Vagina (tissue), 2 donors: ENCODE results near the gene MTRFR. TPM values are rescaled to one million over a fixed set of nuclear protein-coding genes. Genes with fewer than 3 reads are reported as not detected.
"Not testable (repeated sequence)": the region's sequence is repeated elsewhere in the genome, so short reads cannot be mapped to it uniquely, and the experiment has no call there.

Experiments
- DNase-seq, 2 donors: peaks; one replicate each; pipeline ENCODE4 v3.0.0-alpha.2; 2017; ENCODE audit errors: extremely low spot score in 2 of 2
- H3K27ac ChIP-seq: fragments of 200-600 bp; sonication (generic); one replicate; pipeline ENCODE4 v1.5.1; 2019
- H3K27me3 ChIP-seq: fragments of 200-600 bp; sonication (generic); one replicate; pipeline ENCODE4 v1.5.1; 2019
- H3K36me3 ChIP-seq, 2 donors: fragments of 200-600 bp; sonication (generic); one replicate each; pipeline ENCODE4 v1.5.1; 2017 to 2019
- H3K4me1 ChIP-seq: fragments of 200-600 bp; sonication (generic); one replicate; pipeline ENCODE4 v1.5.1; 2019
- H3K4me3 ChIP-seq, 2 donors: fragments of 200-600 bp; sonication (generic); 1 replicate in 1 of 2; 2 replicates in 1 of 2; pipeline ENCODE4 v1.5.1; 2016 to 2019
- H3K9me3 ChIP-seq: fragments of 200-600 bp; sonication (generic); one replicate; pipeline ENCODE4 v1.5.1; 2019
- CTCF ChIP-seq, 3 experiments: fragments of 450-650 bp in 2 of 3; fragments of 200-600 bp in 1 of 3; sonication (generic) in 1 of 3; IDR thresholded peaks; one replicate each; pipeline ENCODE4 v1.5.1; 2017 to 2019; ENCODE audit warnings: antibody characterized with exemption in 3 of 3, mild to moderate bottlenecking in 2 of 3, moderate library complexity in 2 of 3
- POLR2A ChIP-seq, 2 donors: fragments of 450-650 bp; IDR thresholded peaks; one replicate each; pipeline ENCODE4 v1.6.1; 2017; ENCODE audit warnings: antibody characterized with exemption in 2 of 2, mild to moderate bottlenecking in 2 of 2, moderate library complexity in 2 of 2
- POLR2AphosphoS5 ChIP-seq, 2 donors: sonication (generic); formaldehyde crosslinking; IDR thresholded peaks; one replicate each; pipeline ENCODE4 v1.9.0; 2017; ENCODE audit warnings: antibody characterized with exemption in 2 of 2, mild to moderate bottlenecking in 2 of 2, low read depth in 1 of 2; ENCODE audit not compliant: insufficient read depth in 1 of 2
- intact Hi-C: fragments of 100-400 bp; cut with DNase I; formaldehyde crosslinking; loops from one replicate; pipeline ENCODE4 v1.15.1; 2023
- total RNA-seq: library from RNA; depleted of rRNA; stranded (reverse); fragments of >200 nt; gene quantifications from one replicate; pipeline ENCODE4 v1.2.3, GENCODE V29; 2016

The MTRFR gene
- total RNA-seq, 1 donor from 2014 or later = 12.8 TPM

GRCh38 chr12:123238961-123239360, 5.7 kb downstream of the MTRFR start:
- Histone ChIP-seq H3K36me3 (no peaks in the 10 kb centered on the region), H3K4me1 (peaks cover 54% of the 10 kb centered on the region), H3K27ac (no peak overlapping the region), H3K9me3 (no peaks in the 10 kb centered on the region), H3K4me3 (no peak overlapping the region), H3K27me3 (no peaks in the 10 kb centered on the region)
- TF ChIP-seq CTCF (IDR thresholded peaks at IDR 0.05) (no peak), POLR2AphosphoS5 (IDR thresholded peaks at IDR 0.05; ENCODE audit: insufficient read depth in 1 of 2, low read depth in 1 of 2) (no peak), POLR2A (IDR thresholded peaks at IDR 0.05) (no peak)
- intact Hi-C loops = loop anchor here (5.0 kb wide), 1 partner anchor 197 kb away; no protein-coding TSS in a partner anchor
- no peak for DNase-seq

GRCh38 chr12:123242116-123242904, 9.1 kb downstream of the MTRFR start:
- Histone ChIP-seq H3K4me1 (peaks cover 31% of the 10 kb centered on the region), H3K27me3 (no peaks in the 10 kb centered on the region), H3K36me3 (no peaks in the 10 kb centered on the region), H3K27ac (no peak overlapping the region), H3K4me3 (no peak overlapping the region), H3K9me3 (no peaks in the 10 kb centered on the region)
- TF ChIP-seq CTCF (IDR thresholded peaks at IDR 0.05) = no peak
- TF ChIP-seq POLR2AphosphoS5 (IDR thresholded peaks at IDR 0.05; ENCODE audit: insufficient read depth in 1 of 2, low read depth in 1 of 2) = no peak
- no peak for TF ChIP-seq POLR2A (IDR thresholded peaks at IDR 0.05)
- intact Hi-C loops = no loop called here
- DNase-seq = no peak

DNA sequence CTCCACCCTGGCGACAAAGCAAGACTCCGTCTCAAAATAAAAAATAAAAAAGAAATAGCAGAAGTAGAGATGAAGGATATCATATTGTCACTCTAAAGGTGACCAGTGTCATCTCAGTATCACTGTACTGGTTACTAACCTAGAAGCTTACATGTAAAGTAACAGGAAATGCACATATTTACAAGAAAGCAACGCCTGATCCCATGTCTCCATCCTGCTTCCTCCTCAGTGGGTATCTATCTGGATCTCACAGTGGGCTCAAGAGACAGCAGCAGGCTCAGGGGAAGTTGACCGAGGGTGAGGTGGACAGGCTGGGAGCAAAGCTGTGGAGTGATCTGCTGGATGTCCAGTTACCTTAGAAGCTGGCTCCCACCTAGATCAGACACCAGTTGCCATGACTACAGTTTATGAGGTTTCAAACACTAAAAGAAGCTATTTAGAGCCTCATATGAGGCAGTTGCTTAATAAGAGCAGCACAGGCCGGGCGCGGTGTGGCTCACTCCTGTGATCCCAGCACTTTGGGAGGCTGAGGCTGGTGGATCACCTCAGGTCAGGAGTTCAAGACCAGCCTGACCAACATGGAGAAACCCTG, 10.5 kb downstream of the MTRFR start:
- H3K4me3 ChIP-seq = no peak overlapping the region
- TF ChIP-seq POLR2AphosphoS5 (IDR thresholded peaks at IDR 0.05; ENCODE audit: insufficient read depth in 1 of 2, low read depth in 1 of 2) (no peak), CTCF (IDR thresholded peaks at IDR 0.05) (no peak), POLR2A (IDR thresholded peaks at IDR 0.05) (no peak)
- DNase-seq = no peak
- H3K4me1 ChIP-seq = peaks cover 18% of the 10 kb centered on the region
- no peaks in the 10 kb centered on the region for H3K36me3 ChIP-seq
- intact Hi-C loops = no loop called here
- no peaks in the 10 kb centered on the region for H3K27me3 ChIP-seq
- H3K27ac ChIP-seq = no peak overlapping the region
- H3K9me3 ChIP-seq = no peaks in the 10 kb centered on the region

- Histone ChIP-seq H3K4me3 (no peak overlapping the region), H3K9me3 (no peaks in the 10 kb centered on the region), H3K27ac (no peak overlapping the region), H3K36me3 (no peaks in the 10 kb centered on the region), H3K27me3 (no peaks in the 10 kb centered on the region), H3K4me1 (peaks cover 24% of the 10 kb centered on the region)
- intact Hi-C loops = no loop called here
- TF ChIP-seq POLR2A (IDR thresholded peaks at IDR 0.05) (no peak), CTCF (IDR thresholded peaks at IDR 0.05) (no peak), POLR2AphosphoS5 (IDR thresholded peaks at IDR 0.05; ENCODE audit: insufficient read depth in 1 of 2, low read depth in 1 of 2) (no peak)
- DNase-seq = no peak
These were observed 12.4 kb downstream of the MTRFR start for GRCh38 chr12:123245678-123246077.

- H3K36me3 ChIP-seq, DNase-seq, intact Hi-C loops, H3K27me3 ChIP-seq, H3K27ac ChIP-seq, H3K9me3 ChIP-seq, H3K4me3 ChIP-seq: not testable (repeated sequence)
- peaks cover 35% of the 10 kb centered on the region for H3K4me1 ChIP-seq
These were observed 14.9 kb downstream of the MTRFR start for GRCh38 chr12:123248129-123248528.

GRCh38 chr12:123248996-123249741, 15.9 kb downstream of the MTRFR start:
- H3K27ac ChIP-seq = not testable (repeated sequence)

More at GRCh38 chr12:123248996-123249741, 15.9 kb downstream of the MTRFR start:
- H3K4me1 ChIP-seq = peaks cover 35% of the 10 kb centered on the region
- intact Hi-C loops, H3K9me3 ChIP-seq, H3K27me3 ChIP-seq, H3K36me3 ChIP-seq, H3K4me3 ChIP-seq: not testable (repeated sequence)
- peak in 1 of 2 donors; percentile 74 for DNase-seq
